Stimulated activated CD8-positive, alpha-beta memory T cell treated with anti-CD3 and anti-CD28 coated beads, Interleukin-15, amount 100 ng/mL, for 24 hours (primary cell): ENCODE measurements around the gene BTBD2.
"Not testable (repeated sequence)": the region's sequence is repeated elsewhere in the genome, so short reads cannot be mapped to it uniquely, and the experiment has no call there.

Source experiments
- DNase-seq: peaks from one replicate; pipeline ENCODE4 v3.0.0-alpha.2; 2020; ENCODE audit warnings: low read depth

BTBD2 gene

DNA sequence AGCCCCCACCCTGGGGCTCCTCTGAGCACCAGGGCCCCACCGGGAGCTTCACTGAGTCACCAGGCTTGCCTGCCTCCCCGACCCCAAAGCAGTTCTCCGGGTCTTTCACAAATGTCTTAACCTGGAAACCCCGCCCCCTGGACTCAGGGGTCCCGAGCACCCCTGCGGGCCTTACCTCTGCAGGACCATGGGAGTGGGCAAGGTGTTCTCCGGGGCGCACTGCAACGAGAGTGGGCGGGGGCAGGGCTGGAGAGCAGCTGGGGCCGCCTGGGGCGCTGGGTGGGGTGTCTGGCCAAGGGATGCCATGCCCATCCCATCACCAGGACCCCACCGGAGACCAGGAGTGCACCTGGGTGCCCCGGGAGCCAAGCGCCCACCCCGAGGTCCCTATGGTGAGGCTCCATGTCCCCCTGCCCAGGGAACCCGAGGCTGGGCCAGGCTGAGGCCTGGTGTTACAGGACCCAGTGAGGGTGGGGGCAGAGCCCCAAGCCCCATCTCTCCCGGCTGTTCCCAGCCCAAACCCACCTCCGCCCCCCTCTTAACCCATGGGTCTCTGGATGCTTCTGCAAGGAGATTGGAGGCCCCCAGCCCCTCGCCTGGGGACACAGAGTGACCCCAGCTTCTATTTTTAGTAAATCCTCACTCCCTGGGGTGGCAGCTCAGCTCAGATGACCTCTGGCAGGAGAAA is 24.6 kb upstream of the BTBD2 start:
- no peak for DNase-seq

DNA sequence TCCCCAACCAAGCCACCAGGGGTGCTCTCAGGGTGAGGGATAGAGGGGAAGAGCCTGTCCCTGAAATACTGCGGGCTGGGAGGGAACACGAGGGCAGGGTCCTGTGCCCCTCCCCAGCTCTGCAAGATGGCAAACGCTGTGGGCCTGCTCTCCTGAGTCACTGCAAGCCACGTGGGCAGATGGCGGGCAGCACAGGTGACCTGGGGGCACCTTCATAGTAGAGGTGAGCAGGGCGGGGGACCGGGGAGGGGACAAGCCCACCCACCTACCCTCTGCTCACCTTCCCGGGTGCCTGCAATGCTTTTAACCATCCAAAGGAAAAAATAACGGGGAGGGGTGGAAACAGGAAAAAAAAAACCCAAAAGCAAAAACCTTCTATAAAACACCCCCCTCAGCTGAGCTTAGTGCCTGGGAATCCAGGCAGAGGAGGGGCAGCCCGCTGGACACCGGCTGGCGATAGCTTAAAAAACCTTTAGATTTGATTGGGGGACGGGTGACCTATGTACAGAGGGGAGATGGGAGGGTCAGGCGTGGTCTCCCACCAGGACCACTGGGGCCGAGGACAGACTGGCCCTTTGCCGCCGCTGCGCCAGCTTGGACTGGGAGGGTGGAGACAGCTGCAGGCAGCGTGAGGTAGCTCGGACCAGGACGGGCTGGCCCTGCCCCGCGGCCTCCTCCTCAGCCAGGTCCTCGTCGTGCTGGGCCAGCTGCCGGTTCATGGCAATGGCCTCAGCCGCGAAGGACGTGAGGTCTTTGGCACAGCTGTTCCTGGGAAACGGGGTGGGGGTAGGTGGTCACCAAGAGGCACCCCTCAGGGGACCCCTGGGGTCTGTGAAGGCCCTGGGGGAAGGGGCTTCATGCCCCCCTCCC is 23.8 kb upstream of the BTBD2 start:
- DNase-seq = no peak

DNA sequence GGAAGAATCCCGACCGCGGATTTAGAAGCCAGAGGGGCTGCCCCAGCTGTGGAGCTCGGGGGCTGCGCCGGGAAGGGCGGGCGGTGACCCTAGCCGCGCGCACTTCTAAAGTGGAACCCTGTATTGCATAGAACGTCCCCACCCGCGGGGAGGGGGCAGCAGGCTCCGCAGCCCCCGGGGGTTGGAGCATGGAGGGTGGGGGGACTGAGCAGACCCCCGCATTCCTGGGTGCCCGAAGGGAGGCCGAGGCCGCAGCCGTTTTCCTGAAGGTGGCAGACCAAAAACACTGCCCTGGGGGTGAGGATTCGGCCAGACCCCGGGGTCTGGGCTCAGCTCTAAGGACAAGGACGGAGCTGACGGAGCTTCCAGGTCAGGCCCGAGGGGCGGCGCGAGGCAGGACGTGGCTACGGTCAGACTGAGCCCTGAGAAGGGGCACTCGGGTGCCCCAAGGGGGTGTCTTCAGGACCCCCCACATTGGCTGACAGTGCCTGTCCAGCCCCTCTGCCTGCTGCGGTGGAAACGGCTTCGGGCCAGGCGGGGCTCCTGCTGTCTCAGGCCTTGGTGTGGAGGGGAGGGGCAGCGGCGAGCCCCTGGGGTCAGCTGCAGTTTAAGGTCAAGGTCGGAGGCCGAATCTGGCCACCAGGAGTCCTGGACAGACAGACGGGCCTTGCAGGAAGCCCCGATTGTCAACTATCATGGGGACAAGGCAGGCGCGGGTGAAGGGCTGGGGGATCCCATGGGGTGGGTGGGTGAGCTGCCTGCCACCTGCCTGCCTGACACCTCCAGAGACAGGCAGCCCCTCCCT is 23.0 kb upstream of the BTBD2 start:
- DNase-seq = no peak

DNA sequence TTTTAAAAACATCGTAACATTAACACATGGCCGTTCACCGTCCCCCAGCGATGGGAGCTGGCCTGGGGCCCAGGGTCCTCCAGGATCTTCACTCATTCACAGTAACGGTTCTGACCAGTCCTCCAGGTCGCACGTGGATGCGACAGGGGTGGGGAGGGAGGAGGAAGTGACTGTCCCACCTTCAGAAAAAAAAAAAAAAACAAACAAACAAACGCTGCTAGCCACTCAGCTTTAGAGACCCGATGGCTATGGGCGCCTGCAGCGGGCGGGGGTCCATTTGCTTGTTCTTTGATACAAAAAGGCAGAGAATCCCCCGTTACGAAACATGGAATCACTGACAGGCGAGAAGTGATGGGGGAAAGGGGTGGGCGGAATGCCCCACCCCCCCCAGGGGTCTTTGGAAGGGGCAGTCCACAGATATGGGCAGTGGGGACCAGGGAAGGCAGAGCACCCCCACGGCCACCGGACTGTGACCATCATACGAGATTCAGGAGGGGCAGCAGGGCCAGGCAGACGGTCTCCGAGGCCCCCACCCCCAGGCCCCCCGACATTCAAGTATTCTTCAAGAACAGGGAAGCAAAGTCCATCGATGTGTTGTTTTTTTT is 22.2 kb upstream of the BTBD2 start:
- no peak for DNase-seq

DNA sequence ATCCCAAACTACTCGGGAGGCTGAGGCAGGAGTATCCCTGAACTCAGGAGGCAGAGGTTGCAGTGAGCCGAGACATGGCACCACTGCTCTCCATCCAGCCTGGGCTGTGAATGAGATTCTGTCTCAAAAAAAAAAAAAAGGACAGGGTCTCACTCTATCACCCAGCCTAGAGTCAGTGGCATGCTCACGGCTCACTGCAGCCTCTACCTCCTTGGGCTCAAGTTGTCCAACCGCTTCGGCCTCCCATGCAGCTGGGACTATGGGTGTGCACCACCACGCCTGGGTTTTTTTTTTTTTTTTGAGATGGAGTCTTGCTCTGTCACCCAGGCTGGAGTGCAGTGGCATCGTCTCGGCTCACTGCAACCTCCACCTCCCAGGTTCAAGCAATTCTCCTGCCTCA is 20.9 kb upstream of the BTBD2 start:
- DNase-seq = no peak

DNA sequence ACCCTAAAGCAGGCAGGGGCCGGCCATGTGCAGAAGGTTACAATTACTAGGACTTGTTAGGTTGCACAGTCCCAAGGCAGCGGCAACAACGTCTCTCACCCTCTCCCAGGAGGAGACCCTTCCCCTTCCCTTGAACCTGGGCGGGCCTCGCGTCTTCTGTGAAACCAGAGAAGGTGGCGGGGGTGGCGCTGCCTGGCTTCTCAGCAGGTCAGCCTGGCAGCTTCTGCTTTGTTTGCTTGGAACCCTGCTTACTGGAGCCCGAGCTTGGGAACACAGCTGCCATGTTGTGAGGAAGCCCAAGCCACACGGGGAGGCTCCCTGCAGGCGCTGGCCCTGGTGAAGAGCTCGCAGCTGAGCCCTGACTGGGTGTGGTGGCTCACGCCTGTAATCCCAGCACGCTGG is 20.1 kb upstream of the BTBD2 start:
- DNase-seq = no peak

DNA sequence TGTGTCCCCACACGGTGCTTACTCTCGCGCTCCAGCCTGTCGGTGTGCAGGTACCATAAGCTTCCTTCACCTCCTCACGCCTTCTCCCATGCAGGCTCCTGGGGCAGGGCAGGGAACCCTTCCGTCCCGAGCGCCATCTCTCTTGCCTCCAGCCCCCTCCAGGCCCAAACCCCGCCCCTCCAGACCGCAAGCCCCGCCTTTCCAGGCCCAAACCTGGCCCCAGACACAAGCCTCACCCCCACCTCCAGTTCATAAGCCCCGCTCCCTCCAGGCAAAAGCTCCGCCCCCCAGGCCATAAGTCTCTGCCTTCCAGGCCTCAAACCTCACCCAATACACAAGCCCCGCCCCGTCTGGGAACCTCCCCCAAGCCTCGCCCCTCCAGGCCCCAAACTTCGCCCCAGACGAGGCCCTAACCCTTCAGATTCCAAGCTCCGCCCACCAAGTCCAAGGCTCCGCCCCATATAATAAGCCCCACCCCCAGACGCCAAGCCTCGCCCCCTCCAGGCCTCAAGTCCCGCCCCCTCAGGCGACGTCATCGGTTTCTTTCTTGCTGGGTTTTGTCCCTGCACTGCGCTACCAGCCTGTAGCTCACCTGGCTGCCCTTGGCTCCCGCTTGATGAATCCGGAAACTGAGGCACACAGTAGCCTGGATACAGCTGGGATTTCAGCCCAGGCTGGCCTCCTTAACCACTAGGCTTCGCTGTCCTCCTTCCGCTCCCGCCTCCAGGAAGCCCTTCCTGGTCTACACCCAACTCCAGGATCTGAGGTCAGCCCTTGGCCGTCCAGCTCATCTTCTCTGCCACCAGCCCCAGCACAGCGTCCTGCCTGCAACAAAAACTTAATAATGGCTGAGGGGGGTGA is 19.4 kb upstream of the BTBD2 start:
- DNase-seq = peak; percentile 53

DNA sequence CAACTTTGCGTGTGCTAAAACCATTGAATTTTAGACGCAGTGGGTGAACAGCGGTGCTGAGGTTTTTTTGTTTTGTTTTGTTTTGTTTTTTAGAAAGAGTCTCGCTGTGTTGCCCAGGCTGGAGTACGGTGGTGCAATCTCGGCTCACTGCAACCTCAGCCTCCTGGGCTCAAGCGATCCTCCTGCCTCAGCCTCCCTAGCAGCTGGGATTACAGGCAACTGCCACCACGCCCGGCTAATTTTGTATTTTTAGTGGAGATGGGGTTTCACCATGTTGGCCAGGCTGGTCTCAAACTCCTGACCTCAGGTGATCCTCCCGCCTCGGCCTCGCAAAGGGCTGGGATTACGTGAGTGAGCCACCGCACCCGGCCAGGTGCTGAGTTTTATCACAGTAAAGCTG is 18.7 kb upstream of the BTBD2 start:
- not testable (repeated sequence) for DNase-seq

DNA sequence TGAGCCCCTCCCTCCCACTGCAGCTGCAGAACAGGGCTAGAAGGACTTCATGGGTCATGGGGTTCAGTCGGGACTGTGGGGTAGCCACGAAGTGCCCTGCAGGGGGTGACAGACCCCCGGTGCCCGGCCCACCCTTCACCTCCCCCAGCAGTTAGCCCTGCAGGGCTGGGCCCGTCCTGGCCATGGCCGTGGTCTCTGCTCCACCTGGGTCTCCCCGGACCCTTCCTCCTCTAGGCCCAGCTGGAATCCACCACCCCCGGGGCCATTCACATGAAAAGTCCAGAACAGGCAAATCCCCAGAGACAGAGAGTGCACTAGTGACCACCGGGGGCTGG is 18.3 kb upstream of the BTBD2 start:
- no peak for DNase-seq

DNA sequence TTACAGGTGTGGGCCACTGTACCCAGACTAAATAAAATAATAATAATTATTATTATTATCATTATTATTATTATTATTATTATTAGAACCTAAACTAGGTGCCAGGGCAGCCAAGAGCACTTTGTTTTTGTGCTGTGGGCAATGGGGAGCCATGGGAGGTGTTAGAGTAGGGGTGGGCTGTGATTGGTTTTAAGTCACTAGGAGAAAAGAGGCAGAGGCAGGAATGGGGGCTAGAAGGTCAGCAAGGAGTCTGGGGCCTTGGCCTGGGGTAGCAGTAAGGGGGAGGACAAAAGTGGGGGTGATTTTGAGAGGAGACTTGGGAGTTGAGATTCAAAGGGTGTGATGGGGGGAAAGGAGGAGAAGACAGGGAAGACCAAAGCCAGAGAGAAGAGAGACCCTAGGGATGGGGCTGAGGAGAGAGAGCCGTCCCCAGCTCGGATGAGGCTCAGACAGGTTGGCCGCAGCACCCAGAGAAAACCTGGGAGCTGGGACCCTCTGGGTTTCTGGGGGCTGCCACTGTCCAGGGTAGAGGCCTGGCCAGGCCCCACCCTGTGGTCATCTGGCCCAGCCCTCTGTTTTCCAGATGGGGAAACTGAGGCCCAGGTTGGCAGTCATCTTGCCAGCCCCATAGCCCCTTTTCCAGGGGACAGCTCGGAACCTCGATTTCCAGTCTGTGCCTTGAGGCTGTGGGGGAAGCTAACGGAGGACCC is 17.8 kb upstream of the BTBD2 start:
- no peak for DNase-seq

DNA sequence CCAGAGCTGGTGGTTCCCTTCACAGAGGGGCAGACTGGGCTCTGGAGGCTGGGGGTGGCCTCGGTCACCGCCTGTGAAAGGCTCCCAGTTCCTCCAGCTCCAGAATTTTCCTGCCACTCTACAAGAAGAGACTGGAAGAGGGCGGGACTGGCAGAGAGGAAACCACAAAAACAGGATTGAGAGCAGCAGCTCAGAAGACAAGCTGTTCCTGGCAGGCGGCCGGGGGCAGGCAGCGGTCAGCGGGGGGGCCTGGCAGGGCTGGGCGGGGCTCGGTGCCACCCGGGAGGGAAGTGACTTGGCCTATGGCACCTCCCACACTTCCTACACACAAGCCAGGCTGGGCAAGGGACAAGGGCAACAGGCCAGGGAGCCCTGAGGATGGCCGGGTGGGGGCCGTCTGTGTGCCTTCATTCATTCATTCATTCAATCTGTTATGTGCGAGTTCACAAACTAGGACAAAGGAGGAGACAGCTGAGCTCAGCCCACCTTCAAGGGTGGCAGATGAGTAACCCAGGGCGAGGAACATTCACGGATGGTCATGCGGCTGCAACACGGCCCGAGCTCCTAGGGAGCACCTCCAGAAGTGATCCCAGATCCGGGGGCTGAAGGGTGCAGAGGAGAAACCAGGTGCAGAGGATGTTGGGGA is 16.9 kb upstream of the BTBD2 start:
- no peak for DNase-seq

DNA sequence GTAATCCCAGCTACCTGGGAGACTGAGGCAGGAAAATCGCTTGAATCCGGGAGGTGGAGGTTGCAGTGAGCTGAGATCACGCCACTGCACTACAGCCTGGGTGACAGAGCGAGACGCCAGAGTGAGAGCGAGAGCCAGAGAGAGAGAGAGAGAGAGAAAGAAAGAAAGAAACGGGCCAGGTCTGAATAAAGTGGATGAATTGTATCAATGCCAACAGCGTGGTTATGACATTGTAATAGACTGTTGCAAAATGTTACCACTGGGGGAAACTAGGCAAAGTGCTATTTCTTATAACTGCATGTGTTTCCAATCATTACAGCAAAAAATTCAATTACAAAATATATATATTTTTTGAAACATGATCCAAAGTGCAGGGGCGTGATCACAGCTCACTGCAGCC is 11.8 kb upstream of the BTBD2 start:
- DNase-seq = no peak

DNA sequence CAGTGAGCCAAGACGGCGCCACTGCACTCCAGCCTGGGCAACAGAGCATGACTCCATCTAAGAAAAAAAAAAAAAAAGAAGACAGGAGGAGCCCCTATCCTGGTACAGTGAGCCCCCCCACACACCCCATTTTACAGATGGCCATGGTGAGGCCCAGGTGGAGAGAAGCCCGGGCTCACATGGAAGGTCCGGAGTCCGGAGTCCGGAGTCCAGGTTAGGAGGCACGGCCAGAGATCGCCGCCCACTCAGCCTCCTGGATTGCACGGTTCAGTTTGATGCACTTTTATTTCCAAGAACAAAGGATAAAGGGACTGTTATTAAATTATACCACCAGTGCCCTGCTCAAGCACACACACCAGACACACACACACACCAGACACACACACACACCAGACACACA is 11.3 kb upstream of the BTBD2 start:
- no peak for DNase-seq

DNA sequence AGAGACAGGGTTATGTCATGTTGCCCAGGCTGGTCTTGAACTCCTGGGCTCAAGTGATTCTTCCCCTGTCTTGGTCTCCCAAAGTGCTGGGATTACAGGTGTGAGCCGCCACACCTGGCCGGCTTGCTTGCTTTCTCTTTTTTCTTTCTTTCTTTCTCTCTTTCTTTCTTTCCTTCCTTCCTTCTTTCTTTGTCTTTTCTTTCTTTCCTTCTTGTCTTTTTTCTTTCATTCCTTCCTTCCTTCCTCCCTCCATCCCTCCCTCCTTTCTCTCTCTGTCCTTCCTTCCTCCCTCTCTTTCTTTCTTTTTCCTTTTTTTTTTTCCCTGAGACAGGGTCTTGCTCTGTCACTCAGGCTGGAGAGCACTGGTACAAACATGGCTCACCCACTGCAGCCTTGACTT is 6.8 kb upstream of the BTBD2 start:
- no peak for DNase-seq

DNA sequence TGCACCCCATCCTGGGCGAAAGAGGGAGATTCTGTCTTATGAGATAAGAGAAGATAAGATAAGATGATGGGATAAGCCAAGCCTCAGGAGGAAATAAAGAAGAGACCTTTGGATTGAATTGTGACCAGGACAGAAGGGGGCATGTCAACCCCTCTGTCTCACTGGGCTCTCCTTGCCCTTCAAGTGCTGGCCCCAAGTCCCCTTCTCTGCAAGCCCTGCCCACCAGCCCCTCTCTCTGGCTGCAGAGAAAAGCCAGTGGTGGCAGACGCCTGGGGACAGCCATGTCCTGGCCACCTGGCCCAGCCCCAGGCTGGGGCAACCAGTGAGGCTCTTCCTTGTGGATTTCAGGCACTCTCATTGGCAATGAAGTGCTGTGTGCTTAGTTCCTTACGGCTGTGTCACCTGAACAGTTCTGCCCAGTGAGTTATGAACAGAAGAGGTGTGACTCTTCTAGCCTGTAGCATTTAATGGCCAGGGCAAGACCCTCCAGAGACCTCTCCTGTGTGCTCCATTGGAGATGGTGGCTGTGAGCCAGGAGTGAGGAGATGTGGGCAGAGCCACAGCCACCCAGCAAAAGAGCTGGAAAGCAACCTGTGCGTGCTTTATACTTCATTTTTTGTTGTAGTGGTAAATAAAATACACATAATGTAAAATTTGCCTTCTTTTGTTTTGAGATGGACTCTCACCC is 6.1 kb upstream of the BTBD2 start:
- DNase-seq = no peak

DNA sequence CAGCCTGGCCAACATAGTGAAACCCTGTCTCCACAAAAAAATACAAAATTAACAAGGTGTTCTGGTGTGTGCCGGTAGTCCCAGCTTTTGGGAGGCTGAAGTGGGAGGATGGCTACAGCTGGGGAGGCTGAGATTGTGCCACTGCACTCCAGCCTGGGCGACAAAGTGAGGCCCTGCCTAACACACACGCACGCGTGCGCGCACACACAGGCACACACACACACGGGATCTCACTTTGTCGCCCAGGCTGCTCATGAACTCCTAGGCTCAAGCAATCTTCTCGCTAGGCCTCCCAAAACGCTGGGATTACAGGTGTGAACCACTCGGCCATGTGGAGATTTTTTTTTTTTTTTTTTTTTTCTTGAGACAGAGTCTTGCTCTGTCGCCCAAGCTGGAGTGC is 3.2 kb upstream of the BTBD2 start:
- no peak for DNase-seq

DNA sequence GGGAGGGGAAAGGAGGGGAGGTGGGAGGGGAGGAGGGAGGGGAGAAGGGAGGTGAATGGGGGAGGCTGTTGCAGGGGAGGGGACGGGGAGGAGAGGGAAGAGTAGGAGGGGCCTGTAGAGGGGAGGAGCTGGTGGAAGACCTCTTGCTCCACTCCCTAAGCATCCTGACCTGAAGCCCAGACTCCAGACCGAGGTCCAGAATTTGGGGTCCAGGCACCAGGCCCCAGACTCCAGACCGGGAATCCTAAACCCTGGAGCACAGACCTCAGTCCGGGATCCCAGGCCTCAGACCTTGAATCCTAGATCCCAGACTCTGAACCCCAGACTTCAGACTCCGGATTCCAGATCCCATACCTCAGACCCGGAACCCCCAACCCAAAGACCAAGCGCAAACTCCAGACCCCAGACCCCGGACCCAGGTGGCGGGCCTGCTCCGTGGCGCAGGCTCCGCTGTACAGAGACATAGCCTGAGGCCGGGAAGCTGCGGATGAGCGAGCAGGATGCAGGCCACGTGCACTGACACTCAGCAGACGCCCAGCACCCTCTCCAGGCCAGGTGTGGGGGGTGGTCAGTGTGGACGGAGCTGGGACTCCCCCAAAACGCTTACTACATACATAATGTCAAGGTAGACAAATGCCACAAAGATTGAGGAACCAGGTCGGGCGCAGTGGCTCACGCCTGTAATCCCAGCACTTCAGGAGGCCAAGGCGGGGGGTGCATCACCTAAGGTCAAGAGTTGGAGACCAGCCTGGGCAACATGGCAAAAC is 710 bp upstream of the BTBD2 start:
- DNase-seq = no peak

DNA sequence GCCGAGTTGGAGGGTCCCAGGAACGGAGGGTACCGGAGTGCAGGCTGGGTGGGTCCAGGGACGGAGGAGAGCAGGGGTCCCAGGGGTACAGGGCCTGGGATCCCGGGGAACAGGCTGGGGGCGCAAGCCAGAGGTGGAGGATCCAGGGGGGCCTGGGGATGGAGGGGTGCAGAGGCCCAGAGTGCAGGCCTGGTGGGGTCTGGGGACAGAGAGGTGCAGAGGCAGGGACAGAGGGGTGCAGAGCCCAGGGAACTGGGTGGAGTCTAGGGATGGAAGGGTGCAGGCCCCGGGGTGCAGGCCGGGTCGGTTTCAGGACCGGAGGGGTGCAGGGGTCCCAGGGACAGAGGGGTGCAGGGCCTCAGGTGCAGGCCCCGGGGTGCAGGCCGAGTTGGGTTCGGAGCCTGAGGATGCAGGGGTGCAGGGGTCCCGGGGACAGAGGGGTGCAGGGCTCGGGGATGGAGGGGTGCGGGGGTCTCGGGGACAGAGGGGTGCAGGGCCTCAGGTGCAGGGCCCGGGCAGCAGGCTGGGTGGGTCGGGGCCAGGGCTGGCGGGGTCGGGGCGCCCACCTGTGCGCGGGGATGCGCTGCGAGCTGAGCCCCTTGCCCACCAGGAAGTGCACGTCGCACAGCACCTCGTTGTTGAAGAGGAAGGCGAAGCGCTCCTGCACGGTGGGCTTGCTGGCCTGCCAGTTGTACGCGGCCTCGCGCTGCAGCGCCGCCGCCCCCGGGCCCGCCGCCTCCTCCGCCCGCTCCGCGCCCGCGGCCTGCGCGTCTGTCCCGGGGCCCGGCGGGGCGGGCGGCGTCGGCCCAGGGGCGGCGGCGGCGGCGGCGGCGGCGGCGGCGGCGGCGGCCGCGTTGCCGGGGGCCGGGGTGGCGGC is 545 bp downstream of the BTBD2 start:
- no peak for DNase-seq
